ENCODE measurements around the gene PML. TPM values are rescaled to one million over a fixed set of nuclear protein-coding genes. Genes with fewer than 3 reads are reported as not detected.
"Not testable (repeated sequence)": the region's sequence is repeated elsewhere in the genome, so short reads cannot be mapped to it uniquely, and the experiment has no call there.

PML gene
- total RNA-seq, 2 donors from 2014 or later: 26.5 to 28.9 TPM

GRCh38 chr15:74064822-74065221, 70.3 kb downstream of the PML start:
- not testable (repeated sequence) for H3K4me3 Mint-ChIP-seq

DNA sequence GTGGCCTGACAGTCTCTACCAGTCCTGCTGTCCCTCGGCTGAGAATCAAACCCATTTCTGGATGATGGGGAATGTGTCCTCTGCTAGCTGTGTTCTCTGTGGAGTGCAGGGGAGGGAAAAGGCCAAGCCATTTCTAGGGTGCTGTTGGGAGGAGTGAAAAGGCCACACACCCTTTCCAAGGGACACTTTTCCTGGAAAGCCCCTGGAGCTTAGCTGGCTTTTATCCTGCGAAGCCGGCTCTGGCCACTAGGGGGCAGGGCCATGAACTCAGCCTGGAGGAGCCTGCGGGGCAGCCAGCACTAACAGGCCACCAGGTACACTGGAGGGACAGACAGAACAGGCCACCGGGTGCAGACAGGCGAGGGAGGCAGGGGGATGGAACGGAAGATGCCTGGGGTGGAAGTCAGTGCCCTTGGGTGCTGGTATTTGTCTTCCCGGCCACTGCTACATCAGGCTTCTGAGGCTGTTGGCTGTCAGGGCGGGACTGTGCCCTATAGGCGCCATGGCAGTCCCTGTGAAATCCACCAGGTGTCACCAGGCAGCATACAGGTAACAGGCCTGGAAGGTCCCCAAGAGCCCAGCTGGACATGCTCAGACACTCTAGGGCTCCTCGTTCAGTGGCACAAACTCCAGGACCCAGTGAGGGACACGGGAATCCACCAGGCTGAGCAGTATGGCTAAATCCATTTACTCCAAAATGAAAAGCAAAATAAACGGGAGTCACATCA, 71.3 kb downstream of the PML start:
- H3K27ac ChIP-seq (ENCODE audit: low read depth, low read length); DNase-seq; H3K9me3 Mint-ChIP-seq; H3K27me3 Mint-ChIP-seq (ENCODE audit: insufficient read depth); H3K4me1 Mint-ChIP-seq; H3K4me3 Mint-ChIP-seq; H3K27ac Mint-ChIP-seq; H3K4me1 ChIP-seq (ENCODE audit: control insufficient read depth, insufficient read depth, low read length); H3K36me3 ChIP-seq (ENCODE audit: control insufficient read depth, insufficient read depth, low read length); H3K9ac ChIP-seq (ENCODE audit: extremely low read depth, low read length, poor library complexity, severe bottlenecking); H3K27me3 ChIP-seq (ENCODE audit: control insufficient read depth, insufficient read depth, low read length, poor library complexity, severe bottlenecking); H3K36me3 Mint-ChIP-seq (ENCODE audit: low read depth); H3K9me3 ChIP-seq (ENCODE audit: control insufficient read depth, low read length); H3K4me3 ChIP-seq (ENCODE audit: low read length): not testable (repeated sequence)
- 29% methylated on average over 4 of the region's 13 CpGs; no CpG with 5 or more reads in 1 of the 2 experiments for WGBS, 2 experiments (ENCODE audit: insufficient coverage in 1 of 2, insufficient read length in 1 of 2)
- TF ChIP-seq CTCF (conservative IDR thresholded peaks at IDR 0.05): peak; percentile 78

More at GRCh38 chr15:74064822-74065221, 70.3 kb downstream of the PML start:
- 86 to 92% methylated on average over 8 of the region's 8 CpGs for WGBS, 2 experiments (ENCODE audit: insufficient coverage in 1 of 2, insufficient read length in 1 of 2)
- not testable (repeated sequence) for H3K4me1 ChIP-seq (ENCODE audit: control insufficient read depth, insufficient read depth, low read length); DNase-seq; H3K27ac Mint-ChIP-seq; H3K27me3 Mint-ChIP-seq (ENCODE audit: insufficient read depth); H3K4me3 ChIP-seq (ENCODE audit: low read length); H3K36me3 Mint-ChIP-seq (ENCODE audit: low read depth); H3K27me3 ChIP-seq (ENCODE audit: control insufficient read depth, insufficient read depth, low read length, poor library complexity, severe bottlenecking); H3K36me3 ChIP-seq (ENCODE audit: control insufficient read depth, insufficient read depth, low read length); H3K27ac ChIP-seq (ENCODE audit: low read depth, low read length); H3K9me3 Mint-ChIP-seq; H3K9me3 ChIP-seq (ENCODE audit: control insufficient read depth, low read length); H3K9ac ChIP-seq (ENCODE audit: extremely low read depth, low read length, poor library complexity, severe bottlenecking); H3K4me1 Mint-ChIP-seq

DNA sequence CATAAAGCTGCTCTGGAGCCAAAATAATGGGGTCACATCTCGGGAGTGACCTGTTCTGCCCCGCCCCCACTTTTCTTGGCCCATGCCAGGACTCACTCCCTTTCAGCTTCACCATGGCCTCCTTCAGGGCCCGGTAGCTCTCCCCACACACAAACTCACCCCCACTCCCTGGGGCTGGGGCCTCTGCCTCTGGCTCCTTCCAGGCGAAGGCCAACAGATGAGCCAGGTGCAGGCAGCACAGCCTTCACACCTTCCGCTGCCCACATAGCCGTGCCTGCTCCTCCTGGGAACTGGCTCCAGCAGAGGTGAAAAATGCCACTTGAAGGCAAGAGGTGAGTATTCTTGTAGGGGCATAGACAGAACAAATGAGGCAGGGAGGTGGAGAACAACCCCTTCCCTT, 77.1 kb downstream of the PML start:
- H3K4me3 Mint-ChIP-seq; H3K9ac ChIP-seq (ENCODE audit: extremely low read depth, low read length, poor library complexity, severe bottlenecking); H3K9me3 Mint-ChIP-seq; H3K4me1 ChIP-seq (ENCODE audit: control insufficient read depth, insufficient read depth, low read length); H3K4me1 Mint-ChIP-seq; H3K27me3 Mint-ChIP-seq (ENCODE audit: insufficient read depth); H3K9me3 ChIP-seq (ENCODE audit: control insufficient read depth, low read length); H3K27ac ChIP-seq (ENCODE audit: low read depth, low read length); H3K4me3 ChIP-seq (ENCODE audit: low read length); H3K27me3 ChIP-seq (ENCODE audit: control insufficient read depth, insufficient read depth, low read length, poor library complexity, severe bottlenecking); H3K27ac Mint-ChIP-seq; DNase-seq; H3K36me3 Mint-ChIP-seq (ENCODE audit: low read depth); H3K36me3 ChIP-seq (ENCODE audit: control insufficient read depth, insufficient read depth, low read length): not testable (repeated sequence)
- 94 to 100% methylated on average over 1 to 3 of the region's 6 CpGs for WGBS, 2 experiments (ENCODE audit: insufficient coverage in 1 of 2, insufficient read length in 1 of 2)

DNA sequence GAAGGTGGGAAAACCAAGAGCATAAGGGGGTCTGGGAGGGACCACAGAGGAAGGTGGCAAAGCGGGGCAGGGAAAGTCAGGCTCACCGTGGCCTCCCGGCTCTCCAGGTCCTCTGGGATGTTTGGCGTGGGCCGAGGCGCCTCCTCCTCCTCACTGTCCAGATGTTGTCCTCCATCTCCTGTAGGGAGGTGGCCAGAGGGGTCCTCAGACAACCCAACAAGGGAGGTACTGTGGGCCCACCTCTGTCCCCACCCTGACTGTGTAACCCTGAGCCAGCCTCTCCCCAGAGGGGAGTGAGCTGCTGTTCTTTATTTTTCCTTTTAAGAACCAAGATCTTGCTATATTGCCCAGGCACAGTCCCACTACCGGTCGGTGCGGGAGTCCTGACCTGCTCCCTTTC, 77.6 kb downstream of the PML start:
- not testable (repeated sequence) for H3K27ac ChIP-seq (ENCODE audit: low read depth, low read length); H3K27me3 Mint-ChIP-seq (ENCODE audit: insufficient read depth); H3K9ac ChIP-seq (ENCODE audit: extremely low read depth, low read length, poor library complexity, severe bottlenecking); H3K4me1 ChIP-seq (ENCODE audit: control insufficient read depth, insufficient read depth, low read length); H3K36me3 ChIP-seq (ENCODE audit: control insufficient read depth, insufficient read depth, low read length); DNase-seq; H3K9me3 ChIP-seq (ENCODE audit: control insufficient read depth, low read length); H3K36me3 Mint-ChIP-seq (ENCODE audit: low read depth); H3K9me3 Mint-ChIP-seq; H3K27ac Mint-ChIP-seq; H3K4me3 Mint-ChIP-seq; H3K4me3 ChIP-seq (ENCODE audit: low read length); H3K27me3 ChIP-seq (ENCODE audit: control insufficient read depth, insufficient read depth, low read length, poor library complexity, severe bottlenecking); H3K4me1 Mint-ChIP-seq
- no CpG with 5 or more reads among the region's 9 CpGs for WGBS, 2 experiments (ENCODE audit: insufficient coverage in 1 of 2, insufficient read length in 1 of 2)
